ENCODE results near the gene NUP62. TPM values are rescaled to one million over a fixed set of nuclear protein-coding genes. Genes with fewer than 3 reads are reported as not detected.

Gene NUP62
- total RNA-seq, 1 donor from 2014 or later: 126 TPM

DNA sequence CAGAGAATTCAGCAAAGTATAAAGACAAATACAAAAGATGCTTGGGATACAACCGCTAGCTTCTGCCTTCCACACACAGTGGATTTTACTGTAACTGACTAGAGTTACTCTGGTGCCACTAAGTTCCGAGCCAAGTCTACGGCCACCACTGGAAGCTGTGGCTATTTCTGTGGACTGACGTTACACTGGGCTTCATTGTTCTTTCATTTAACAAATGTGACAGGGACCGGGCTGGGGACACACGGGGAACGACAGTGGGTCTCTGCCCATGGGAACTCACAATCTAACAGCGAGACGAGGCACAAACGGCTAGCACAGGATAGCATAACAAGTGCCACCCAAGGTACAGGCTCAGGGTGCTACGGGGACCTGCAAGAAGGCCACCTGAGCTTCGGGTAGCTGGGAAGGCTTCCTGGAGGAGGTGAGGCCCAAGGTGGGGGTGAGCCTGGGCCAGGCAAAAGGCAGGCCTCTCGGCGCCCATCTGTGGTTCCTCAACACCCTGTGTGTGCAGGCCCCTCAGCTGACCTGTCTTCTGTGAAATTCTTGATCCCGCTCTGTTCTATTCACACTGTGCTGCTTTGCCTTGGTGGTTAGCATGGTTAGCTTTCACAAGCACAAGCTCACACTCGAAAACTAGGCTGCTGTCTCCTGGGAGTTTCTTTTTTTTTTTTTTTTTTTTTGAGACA, 22.3 kb downstream of the NUP62 start:
- intact Hi-C loops (cut with micrococcal nuclease): no loop called here

DNA sequence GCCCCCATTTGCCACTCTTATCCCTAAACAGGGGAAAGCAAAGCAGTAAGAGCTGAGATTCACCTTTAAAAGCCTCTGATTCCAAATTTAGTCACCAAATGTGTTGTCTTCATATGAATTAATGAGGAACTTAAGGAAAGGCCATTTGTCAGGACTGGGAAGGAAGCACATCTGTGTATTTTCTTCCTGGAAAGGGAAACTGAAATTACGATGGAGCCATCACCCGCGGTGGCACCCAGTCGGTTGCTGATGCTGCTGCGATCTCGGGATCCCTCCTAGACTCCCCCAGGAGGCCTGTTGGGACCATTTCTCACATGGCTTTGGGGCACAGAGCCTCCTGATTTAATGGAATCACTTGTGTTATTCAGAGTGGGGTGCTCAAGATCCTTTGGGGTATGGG, 25.2 kb downstream of the NUP62 start:
- intact Hi-C loops (cut with micrococcal nuclease): no loop called here

GRCh38 chr19:49896863-49897621, 32.3 kb downstream of the NUP62 start, which contains the start of gene IL4I1:
Gene IL4I1 (minus strand): TSS chr19:49896887. CDS start chr19:49896160, 727 bp downstream.
- intact Hi-C loops (cut with micrococcal nuclease): loop anchor here (1.0 kb wide), 1 partner anchor 33 kb away; no protein-coding TSS in a partner anchor

DNA sequence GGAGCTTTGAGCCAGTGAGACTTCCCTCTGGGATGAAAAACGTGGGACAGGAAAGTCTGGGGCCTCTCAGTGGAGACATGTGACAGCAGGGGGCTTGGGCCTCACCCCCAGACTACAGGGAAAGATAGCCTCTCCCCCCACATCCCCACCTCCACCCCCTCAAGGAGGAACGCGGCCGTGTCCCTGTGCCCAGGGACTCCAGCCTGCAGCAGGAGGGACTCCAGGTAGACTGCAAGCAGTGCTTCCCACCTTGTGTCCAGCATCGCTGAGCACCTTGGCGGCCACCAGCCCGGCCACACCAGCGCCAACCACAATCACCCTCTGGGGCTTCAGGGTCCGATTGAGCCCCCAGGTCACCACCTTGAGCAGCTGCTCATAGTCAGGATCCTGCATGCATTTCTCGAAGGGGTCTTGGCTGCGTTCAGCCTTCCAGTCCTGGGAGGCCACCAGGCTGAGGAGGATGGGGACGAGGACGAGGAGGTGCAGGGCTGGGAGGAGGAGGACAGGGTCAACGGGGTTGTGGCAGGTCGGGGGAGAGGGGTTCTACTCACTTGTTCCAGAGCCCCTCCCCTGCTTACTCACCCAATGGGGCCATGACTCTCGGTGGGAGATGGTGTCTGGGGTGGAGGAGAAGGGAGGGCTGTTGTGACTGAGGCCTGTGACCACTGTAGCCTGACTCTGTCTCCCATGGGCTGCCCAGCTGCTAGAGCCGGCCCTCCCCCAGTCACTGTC, 33.6 kb downstream of the NUP62 start:
- intact Hi-C loops (cut with micrococcal nuclease): no loop called here

DNA sequence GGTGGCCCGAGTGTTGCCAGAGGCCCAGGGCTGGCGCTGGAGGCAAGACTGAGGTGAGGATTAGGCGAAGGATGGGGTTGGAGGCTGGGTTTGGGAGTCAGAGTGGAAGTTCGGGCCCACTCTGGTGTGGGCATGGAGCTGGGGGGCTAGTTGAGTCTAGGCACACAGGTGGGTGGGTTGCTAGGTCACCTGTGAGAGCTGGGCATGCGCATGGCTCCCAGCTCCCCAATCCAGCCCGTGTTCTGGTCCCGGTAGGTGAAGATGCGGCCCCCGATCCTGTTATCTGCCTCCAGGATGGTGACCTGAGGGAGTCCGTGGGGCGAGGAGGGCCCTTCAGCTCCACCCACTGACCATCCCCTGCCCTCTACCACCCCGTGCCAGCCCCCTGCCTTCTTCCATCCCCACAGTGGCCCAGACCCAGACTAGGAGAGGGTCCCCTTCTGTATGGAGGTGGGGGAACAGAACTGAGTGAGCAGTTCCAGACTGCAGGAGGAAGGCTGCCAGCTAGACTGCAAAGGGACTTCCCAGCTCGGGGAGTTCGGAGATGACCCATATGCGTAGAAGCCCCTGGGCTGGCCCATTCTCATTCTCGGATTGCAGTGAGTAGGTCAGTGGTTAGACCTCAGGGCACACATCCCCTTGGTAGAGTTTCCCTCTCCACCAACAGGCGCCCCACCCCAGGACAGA, 34.3 kb downstream of the NUP62 start:
- intact Hi-C loops (cut with micrococcal nuclease): no loop called here

GRCh38 chr19:49894011-49894664, 35.2 kb downstream of the NUP62 start:
- intact Hi-C loops (cut with micrococcal nuclease): no loop called here

GRCh38 chr19:49892716-49893115, 36.6 kb downstream of the NUP62 start:
- intact Hi-C loops (cut with micrococcal nuclease): no loop called here

GRCh38 chr19:49891393-49891792, 37.9 kb downstream of the NUP62 start:
- intact Hi-C loops (cut with micrococcal nuclease): no loop called here

DNA sequence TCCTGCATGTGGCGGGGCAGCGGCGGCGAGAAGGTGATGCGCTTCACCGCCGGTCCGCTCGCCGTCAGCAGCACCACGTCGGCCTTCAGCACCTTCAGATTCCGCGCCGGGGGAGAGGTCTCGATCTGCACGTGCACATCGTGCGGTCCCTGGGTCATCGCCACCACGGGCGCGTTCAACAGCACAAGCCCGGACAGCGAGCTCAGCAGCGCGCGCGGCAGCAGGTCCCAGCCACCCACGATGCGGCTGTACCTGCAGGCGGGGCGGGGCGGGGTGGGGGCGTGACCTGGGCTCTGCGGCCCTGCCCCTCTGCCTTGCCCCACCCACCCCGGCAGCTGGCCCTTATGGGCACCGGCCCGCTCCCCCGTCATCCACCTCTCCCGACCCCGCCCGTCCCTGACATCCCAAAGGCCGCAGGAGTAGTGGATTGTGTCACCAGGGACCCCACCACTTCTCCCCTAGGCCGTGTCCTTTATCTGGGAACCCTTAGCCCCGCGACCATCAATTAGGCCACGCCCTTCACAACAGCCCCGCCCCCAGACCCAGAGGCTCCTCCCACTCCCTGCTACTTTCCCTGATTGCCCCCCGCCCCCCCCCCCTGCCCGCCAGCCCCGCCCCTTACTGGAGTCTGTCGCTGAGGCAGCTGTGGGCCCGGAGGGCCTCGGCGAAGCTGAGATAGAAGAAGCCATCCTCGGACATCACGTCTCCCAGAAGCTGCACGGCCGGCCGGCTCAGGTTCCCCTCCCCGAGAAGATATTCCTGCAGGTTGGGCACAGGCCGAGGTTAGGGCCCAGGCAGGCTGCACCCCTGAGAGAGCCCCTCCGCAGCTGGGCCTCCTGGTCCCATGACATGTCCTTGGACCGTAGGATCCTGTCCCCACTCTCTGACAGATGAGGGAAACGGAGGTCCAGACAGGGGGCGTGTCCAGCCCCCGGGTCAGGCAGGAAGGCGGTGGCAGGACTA, 38.7 kb downstream of the NUP62 start:
- intact Hi-C loops (cut with micrococcal nuclease): loop anchor here (1.0 kb wide), 1 partner anchor 13 kb away; the partner anchor contains the start of genes AKT1S1 and TBC1D17

DNA sequence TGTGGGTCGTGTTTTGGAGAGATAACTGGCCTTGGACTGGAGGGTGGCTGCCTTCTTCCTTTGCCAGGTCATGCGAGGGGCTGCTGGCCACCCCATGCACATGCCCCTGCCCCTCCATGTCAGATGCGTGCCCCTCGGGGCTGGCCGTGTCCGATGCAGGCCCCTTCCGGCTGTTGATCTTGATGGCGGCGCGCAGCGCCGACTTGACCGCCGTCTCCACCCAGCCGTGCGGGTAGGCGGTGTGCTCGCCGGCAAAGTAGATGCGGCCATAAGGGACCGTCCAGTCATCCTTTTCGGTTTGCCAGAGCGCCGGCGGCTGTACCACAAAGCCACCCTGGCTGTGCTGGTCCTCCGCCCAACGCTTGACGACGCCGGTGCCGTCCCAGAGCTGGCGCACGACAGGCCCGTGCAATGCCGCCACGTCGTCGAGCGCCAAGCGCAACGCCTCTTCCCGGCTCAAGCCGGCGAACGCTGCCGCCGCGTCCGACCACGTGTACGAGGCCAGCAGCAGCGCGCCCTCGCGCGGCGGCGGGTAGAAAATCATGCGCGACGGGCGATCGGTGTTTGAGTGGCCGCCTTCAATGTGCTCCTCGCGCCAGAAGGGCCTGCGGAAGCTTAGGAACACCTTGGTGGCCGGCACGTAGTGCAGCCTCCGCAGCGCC, 39.5 kb downstream of the NUP62 start:
- intact Hi-C loops (cut with micrococcal nuclease): loop anchor here (1.0 kb wide), 1 partner anchor 13 kb away; the partner anchor contains the start of genes AKT1S1 and TBC1D17

DNA sequence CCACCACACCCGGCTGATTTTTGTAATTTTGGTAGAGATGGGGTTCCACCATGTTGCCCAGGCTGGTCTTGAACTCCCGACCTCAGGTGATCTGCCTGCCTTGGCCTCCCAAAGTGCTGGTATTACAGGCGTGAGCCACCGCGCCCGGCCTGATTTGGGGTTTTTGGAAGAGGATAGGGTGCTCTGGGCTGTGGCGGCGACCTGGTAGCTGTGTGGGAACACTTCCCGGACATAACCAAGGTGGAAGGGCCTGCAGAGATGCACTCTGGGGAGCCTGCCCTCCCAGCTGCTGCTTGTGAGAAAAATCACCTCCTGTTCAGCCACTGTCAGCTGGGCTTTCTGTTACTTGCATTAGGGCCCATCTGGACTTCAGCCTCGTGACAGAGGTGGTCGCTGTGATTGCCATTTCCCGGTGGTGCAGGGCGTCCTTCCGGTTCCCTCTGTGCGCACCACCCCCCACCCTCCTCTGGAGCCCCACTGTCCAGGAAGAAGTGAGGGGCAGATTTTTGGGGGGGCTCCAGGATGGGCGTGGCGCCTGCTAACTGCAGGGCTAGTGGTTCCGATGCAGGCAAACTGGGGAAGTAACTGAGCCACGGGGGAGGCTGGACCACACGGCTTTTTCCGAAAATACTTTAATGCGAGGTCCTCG, 40.1 kb downstream of the NUP62 start:
- intact Hi-C loops (cut with micrococcal nuclease): no loop called here

DNA sequence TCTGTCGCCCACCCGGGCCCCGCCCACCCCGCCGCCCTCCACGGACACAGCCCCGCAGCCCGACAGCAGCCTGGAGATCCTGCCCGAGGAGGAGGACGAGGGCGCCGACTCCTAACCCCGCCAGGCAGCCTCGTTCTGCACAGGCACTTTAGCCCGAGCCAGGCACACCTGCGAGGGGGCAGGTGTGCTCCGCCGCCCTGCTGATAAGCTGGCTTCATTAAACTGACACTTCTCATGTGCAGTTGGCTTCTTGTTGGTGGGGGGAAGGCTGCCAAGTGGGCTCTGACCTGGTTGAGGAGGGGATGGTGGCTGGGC, 40.8 kb downstream of the NUP62 start:
- intact Hi-C loops (cut with micrococcal nuclease): no loop called here

GRCh38 chr19:49887665-49888509, 41.4 kb downstream of the NUP62 start:
- intact Hi-C loops (cut with micrococcal nuclease): no loop called here

GRCh38 chr19:49887037-49887664, 42.2 kb downstream of the NUP62 start:
- intact Hi-C loops (cut with micrococcal nuclease): no loop called here

GRCh38 chr19:49884760-49885159, 44.5 kb downstream of the NUP62 start:
- intact Hi-C loops (cut with micrococcal nuclease): no loop called here

- intact Hi-C loops (cut with micrococcal nuclease): no loop called here
Observed at GRCh38 chr19:49884109-49884508, 45.2 kb downstream of the NUP62 start.

DNA sequence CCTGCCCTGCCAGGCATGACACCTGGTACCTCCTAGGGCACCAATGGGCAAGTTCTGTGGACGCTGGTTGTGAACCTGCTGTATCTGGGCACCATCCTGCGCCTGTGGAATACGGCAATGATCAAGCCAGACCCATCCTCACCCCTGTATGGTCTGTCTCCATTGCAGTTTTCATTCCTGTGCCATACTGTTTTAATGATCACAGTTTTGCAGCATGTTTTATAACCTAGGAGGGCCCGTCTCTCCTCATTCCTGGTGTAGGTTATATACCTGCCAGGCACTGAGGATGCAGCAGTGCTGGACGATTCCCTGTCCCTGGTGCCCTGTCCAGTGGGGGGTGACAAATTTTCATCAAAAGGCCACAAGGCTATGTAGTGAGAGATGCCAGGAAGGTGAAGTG, 46.2 kb downstream of the NUP62 start:
- intact Hi-C loops (cut with micrococcal nuclease): no loop called here
